EL (cell line): ENCODE results near the gene ALS2CL.

Experiments
- DNase-seq: peaks from one replicate; pipeline ENCODE4 v3.0.0-alpha.2; 2016

The ALS2CL gene

DNA sequence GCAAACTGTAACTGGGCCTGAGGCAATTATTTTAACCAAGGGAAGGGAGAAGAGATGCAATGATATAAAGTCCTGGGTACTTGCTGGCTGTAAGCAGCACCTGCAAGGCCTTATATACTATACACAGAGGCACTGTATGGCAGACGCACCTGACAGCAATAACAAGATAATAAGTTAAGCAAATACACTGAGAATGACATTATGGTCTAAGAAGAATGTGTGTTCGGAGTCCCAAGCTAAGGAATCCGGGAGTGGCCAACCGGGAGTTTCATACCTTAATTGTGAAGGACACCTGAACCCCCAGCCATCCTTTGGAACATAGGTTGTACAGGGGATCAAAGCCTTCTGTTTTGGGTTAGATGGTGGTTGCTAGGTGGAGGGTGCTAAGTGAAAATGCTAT lies 67.4 kb downstream of the ALS2CL start:
- DNase-seq, result no peak

DNA sequence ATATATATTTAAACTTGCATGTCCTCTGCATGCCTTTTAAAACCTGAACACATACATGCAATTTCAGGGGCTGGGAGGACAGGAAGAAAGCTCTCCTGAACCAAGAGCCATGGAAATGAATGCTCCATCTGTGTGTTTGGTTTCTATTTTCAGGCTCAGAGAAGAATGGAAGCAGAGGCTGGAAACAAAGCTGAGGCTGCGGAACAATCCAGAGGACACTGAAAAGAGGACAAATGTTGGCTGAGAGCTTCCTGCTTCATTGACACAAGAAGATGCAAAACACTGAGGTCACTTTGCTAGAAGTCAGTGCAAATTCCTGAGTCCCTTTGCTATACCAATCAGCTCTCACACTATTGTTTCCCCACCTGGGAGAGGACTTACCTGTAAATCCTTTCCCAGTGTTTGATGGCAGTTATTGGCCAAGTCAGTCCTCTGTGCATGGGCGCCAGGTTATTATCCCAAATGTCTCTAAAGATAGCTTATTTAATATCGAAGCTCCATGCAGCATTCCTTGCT lies 68.4 kb downstream of the ALS2CL start:
- no peak for DNase-seq

DNA sequence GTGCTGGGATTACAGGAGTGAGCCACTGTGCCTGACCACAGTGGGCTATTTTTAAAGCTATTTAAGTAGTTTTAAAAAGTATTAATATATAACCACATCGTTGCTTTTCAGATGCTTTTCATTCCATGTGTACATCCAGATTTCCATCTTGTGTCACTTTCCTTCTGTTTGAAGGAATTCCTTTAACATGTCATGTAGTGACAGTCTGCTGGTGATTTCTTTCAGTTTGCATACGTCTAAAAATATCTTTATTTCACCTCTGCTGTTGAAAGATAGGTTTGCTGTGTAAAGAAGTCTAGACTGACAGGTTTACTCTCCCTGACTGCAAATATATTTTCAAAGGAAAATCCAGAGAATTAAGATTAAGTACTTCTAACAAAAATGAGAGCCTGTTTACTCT lies 68.9 kb downstream of the ALS2CL start:
- DNase-seq, result no peak

DNA sequence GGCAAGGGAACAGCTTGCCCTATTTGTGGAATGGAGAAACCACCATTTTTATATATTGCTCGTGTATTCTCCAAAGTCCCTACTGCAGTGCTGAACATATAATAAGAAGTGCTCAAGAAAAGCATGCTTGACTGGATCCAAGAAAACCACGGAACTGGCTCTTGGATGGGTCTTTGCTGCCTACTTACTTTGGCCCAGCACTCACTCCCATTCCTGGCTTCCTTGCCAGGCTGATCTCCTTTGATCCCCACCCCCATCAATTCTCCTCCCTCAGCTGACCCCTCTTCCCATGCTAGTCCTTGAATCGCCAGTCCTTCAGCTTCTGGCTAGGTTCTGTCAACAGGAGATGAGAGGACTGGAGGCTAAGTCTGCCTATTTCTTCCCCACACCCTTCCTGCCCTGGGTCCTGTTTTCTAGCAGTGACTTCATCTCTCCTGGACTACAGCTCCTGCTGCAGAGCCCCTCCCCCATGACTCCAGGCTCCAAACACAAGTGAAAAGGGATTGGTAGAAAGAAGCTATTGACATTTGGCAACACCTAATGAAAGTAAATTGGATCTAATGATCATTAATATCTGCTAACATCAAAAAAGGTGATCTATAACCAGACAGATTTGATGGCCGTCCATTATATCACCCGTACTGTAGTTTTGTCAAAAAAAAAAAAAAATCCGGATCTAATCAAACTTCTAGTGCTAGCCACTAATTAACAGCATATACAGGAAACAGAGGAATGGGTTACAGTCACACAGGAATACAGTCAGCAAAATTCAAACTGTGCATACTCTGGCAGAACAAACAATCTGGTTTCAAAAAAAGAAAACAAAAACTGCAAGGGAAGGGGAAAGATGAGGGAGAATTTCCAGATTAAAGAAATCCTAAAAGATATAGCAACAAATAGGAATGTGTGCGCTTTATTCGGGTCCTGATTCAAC lies 73.4 kb downstream of the ALS2CL start:
- peak; percentile 13 for DNase-seq
